Glutamatergic neuron (in vitro differentiated cells): ENCODE measurements around the gene TMEM129. TPM values are rescaled to one million over a fixed set of nuclear protein-coding genes. Genes with fewer than 3 reads are reported as not detected.

ENCODE experiments used
- DNase-seq: peaks from one replicate; pipeline ENCODE4 v3.0.0; 2022
- H3K27ac Mint-ChIP-seq: one replicate; pipeline ENCODE4 v1.8.0; 2020; ENCODE audit warnings: mild to moderate bottlenecking, mixed read lengths, inconsistent platforms; ENCODE audit not compliant: unreplicated experiment
- H3K27me3 Mint-ChIP-seq: one replicate; pipeline ENCODE4 v1.8.0; 2020; ENCODE audit warnings: mild to moderate bottlenecking, moderate library complexity, mixed read lengths, inconsistent platforms; ENCODE audit not compliant: unreplicated experiment
- H3K36me3 Mint-ChIP-seq: one replicate; pipeline ENCODE4 v1.8.0; 2020; ENCODE audit warnings: mild to moderate bottlenecking, mixed read lengths, inconsistent platforms; ENCODE audit not compliant: unreplicated experiment
- H3K4me1 Mint-ChIP-seq: one replicate; pipeline ENCODE4 v1.8.0; 2020; ENCODE audit warnings: mild to moderate bottlenecking, low read depth, mixed read lengths, inconsistent platforms; ENCODE audit not compliant: unreplicated experiment
- H3K4me3 Mint-ChIP-seq: one replicate; pipeline ENCODE4 v1.8.0; 2020; ENCODE audit warnings: mild to moderate bottlenecking, mixed read lengths, inconsistent platforms; ENCODE audit not compliant: unreplicated experiment
- H3K9me3 Mint-ChIP-seq: one replicate; pipeline ENCODE4 v1.8.0; 2020; ENCODE audit warnings: mild to moderate bottlenecking, moderate library complexity, mixed read lengths, inconsistent platforms; ENCODE audit not compliant: unreplicated experiment
- total RNA-seq: library from RNA; stranded (reverse); fragmentation: NEBNext Ultra II Directional; extraction: Animal tissue kit (Norgen Biotek cat#: 25700); gene quantifications from one replicate; pipeline ENCODE4 v1.2.1, GENCODE V29; 2021; ENCODE audit not compliant: unreplicated experiment
- TF ChIP-seq, protein P1 (sequence below): fragments of 200-600 bp; sonication (generic); IDR thresholded peaks from one replicate; pipeline ENCODE4 v1.5.0; 2021; ENCODE audit not compliant: partially characterized antibody, unreplicated experiment

Gene TMEM129
- total RNA-seq, 1 donor from 2014 or later, result 23.8 TPM

DNA sequence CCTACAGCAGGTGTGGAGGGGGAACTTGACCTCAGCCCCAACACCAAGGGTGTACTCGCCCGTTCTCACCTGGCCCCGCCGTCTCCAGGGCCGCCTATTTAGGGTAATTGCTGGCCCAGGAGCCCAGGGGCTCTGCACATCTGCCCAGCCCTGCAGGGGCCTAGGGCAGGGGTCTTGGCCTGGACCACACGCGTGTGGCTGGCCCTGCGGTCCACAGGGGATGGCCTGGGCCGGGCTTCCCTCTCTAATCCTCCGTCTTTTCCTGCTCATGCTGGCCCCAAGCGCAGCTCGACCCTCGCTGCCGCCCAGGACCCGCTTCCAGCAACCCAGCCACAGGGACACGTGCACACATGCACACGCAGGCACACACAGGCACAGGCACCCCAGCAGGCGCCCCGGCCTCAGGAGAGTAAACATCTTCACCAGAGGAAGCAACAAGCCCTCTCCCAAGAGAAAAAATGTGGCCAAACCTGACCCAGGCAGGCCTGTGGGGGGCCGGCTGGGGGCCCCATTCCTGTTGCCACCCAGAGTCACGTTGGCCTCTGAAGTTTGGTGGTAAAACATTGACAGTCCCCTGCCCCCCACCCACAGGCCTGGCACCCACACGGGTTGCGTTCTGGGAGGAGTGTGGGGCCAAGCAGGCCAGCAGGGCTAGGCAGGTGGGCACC, 47.4 kb upstream of the TMEM129 start:
- peak overlapping the region; percentile 55 for H3K4me3 Mint-ChIP-seq
- TF ChIP-seq, protein P1, sequence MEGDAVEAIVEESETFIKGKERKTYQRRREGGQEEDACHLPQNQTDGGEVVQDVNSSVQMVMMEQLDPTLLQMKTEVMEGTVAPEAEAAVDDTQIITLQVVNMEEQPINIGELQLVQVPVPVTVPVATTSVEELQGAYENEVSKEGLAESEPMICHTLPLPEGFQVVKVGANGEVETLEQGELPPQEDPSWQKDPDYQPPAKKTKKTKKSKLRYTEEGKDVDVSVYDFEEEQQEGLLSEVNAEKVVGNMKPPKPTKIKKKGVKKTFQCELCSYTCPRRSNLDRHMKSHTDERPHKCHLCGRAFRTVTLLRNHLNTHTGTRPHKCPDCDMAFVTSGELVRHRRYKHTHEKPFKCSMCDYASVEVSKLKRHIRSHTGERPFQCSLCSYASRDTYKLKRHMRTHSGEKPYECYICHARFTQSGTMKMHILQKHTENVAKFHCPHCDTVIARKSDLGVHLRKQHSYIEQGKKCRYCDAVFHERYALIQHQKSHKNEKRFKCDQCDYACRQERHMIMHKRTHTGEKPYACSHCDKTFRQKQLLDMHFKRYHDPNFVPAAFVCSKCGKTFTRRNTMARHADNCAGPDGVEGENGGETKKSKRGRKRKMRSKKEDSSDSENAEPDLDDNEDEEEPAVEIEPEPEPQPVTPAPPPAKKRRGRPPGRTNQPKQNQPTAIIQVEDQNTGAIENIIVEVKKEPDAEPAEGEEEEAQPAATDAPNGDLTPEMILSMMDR, result no peak
- H3K27ac Mint-ChIP-seq, result no peak overlapping the region
- H3K36me3 Mint-ChIP-seq, result no peaks in the 10 kb centered on the region
- DNase-seq, result no peak
- H3K4me1 Mint-ChIP-seq, result no peaks in the 10 kb centered on the region
- peaks cover 2% of the 10 kb centered on the region for H3K9me3 Mint-ChIP-seq
- no peaks in the 10 kb centered on the region for H3K27me3 Mint-ChIP-seq

DNA sequence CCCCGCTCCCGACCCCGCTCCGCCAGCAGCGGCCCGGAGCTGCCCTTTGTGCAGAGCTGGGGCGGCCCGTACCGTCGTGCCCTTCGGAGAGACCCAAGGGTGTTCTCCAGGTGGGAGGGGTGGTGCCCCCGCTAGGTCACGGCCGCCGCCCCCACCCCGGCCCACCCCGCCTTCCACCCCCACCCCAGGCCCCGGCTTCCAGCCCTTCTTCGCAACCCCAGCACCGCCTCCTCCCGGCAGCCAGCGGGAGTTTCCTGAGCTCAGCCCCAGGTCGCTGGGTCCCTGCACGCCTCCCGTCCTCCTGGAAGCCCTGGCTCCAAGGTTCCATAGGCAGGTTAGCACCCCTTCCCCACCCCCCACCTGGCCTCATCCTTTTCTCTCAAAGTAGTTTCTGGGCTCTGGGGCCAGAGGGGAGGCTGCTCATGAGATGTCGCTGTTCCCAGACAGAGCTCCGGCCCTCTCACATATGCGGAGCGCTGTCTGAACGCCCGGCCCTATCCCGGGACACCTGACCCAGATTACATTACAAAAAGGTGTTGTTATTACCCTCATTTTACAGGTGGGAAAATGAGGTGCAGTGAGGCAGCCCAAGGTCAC, 46.7 kb upstream of the TMEM129 start:
- Mint-ChIP-seq H3K9me3 (peaks cover 2% of the 10 kb centered on the region), H3K4me1 (no peaks in the 10 kb centered on the region), H3K4me3 (peak overlapping the region; percentile 15), H3K27ac (no peak overlapping the region), H3K36me3 (no peaks in the 10 kb centered on the region), H3K27me3 (no peaks in the 10 kb centered on the region)
- TF ChIP-seq, protein P1, result peak; percentile 65
- peak; percentile 82 for DNase-seq

DNA sequence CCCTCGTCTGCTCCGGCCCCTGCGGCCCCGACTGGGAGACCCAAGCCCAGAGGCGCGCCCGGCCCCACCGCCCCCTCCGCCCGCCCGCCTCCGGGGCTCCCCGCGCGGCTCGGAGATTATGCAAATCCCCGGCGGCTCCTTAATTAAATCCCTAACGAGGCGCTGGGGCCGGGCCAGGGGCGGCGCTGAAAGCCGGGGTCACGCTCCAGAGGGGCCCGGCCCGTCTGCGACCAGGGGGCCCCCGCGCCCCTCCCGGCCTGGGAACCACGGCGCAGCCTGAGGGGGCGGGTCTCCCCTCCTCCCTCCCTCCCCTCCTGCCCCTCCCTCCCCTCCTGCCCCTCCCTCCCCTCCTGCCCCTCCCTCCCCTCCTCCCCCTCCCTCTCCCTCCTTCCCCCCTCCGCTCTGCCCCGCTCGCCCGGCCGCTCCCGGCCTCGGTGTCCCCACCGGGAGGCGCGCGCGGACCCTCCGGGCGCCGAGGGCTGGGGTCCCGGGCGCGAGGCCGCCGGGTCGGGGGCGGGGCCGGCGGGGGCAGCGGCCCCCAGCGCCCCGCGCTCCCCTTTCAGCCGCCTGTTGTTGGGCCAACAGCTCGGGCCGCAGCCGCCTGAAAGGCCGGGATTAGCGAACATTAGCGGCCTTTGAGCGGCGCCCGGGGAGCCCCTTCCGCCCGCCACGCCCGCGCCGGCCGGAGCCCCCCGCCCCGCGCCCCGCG, 46.1 kb upstream of the TMEM129 start:
- peak; percentile 58 for DNase-seq
- TF ChIP-seq, protein P1, result no peak
- Mint-ChIP-seq H3K36me3 (no peaks in the 10 kb centered on the region), H3K9me3 (peaks cover 2% of the 10 kb centered on the region), H3K4me3 (no peak overlapping the region), H3K27ac (no peak overlapping the region), H3K27me3 (no peaks in the 10 kb centered on the region), H3K4me1 (no peaks in the 10 kb centered on the region)

DNA sequence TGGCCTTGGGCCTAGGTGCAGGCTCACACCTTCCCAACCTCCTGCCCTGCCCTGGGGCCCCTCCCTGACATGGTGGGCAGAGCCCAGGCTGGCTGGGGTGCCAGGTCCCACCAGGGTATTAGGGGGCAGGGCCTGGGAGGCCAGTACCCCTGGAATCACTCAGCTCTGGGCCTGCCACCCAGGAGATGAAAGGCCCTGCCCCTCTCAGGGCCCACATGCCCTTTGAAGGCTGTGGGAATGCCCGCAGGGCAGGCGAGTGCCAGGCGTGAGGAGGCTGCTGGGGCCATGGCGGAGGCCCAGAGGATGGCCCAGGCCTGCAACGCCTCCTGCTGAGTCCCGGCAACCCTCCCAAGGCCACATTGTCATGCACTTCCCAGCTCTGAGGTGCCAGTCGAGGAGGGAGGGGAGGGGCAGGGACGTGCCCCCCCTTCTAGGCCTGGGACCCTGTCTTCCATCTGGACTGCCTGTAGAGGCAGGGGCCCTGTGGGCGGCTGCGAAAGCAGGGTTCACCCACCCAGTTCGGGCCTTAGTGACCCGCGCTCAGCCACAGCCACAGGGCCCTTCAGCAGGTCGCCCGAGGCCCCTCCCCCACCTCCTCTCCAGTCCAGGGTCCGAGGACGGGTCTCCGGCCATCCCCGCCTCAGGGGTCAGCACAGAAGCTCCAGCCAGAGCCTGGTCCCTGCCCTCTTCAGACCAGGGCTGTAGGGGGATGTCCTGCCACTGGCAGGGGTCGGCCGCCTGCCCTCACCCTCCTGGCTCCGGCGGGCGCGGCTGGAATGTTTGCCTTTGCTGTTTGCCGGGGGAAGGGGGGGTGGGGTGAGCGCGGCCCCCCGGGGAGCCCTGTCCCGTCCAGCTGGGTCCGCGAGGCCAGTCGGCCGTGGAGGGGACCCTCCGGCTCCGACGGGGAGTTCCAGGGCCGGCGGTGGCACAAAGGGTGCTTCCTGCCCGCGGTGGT, 45.3 kb upstream of the TMEM129 start:
- Mint-ChIP-seq H3K4me1 (no peaks in the 10 kb centered on the region), H3K36me3 (no peaks in the 10 kb centered on the region), H3K27ac (no peak overlapping the region), H3K27me3 (no peaks in the 10 kb centered on the region), H3K9me3 (peaks cover 2% of the 10 kb centered on the region), H3K4me3 (no peak overlapping the region)
- TF ChIP-seq, protein P1, result no peak
- no peak for DNase-seq
